HCT116 (cell line): ENCODE results near the gene CLC. TPM values are rescaled to one million over a fixed set of nuclear protein-coding genes. Genes with fewer than 3 reads are reported as not detected.
"Not testable (repeated sequence)": the region's sequence is repeated elsewhere in the genome, so short reads cannot be mapped to it uniquely, and the experiment has no call there.

ENCODE experiments used
- ATAC-seq: fragments of 200-7000 bp; cut with Tn5 transposase; 2 replicates; pipeline ENCODE4 v1.9.1; 2020; ENCODE audit warnings: mild to moderate bottlenecking, moderate library complexity
- BruUV-seq: library from RNA; stranded (reverse); fragments of 400-500 nt; replicated peaks from 2 replicates; lab custom pipeline; 2021; lab: Mats Ljungman, UMichigan
- CTCF ChIA-PET: fragments of 300-600 bp; sonication (Branson Sonifier 250); formaldehyde crosslinking; loops from one replicate; lab custom pipeline; 2021; ENCODE audit warnings: antibody characterized with exemption; lab: Charles Lee
- POLR2A ChIA-PET: fragments of 300-600, 350-600 bp; sonication (Branson Sonifier 250); formaldehyde crosslinking; loops from one replicate; lab custom pipeline; 2021; ENCODE audit warnings: antibody characterized with exemption; lab: Charles Lee
- RAD21 ChIA-PET, 2 experiments: fragments of 300-600 bp; sonication (Branson Sonifier 250); formaldehyde crosslinking; loops; one replicate each; lab custom pipeline; 2023; ENCODE audit warnings: low total read pairs in 2 of 2; ENCODE audit not compliant: uncharacterized antibody in 2 of 2, unreplicated experiment in 2 of 2, low non-redundant PET in 1 of 2; lab: Charles Lee
- DNase-seq: peaks from one replicate; pipeline ENCODE4 v3.0.0-alpha.2; 2010; ENCODE audit warnings: low read depth, low spot score
- H2AFZ ChIP-seq: fragments of 200-600 bp; shearing (Covaris generic), sonication (generic); 2 replicates; pipeline ENCODE4 v1.6.1; 2017; ENCODE audit warnings: low read depth, mixed run types, mixed read lengths, antibody characterized with exemption, low read length; ENCODE audit not compliant: poor library complexity, severe bottlenecking
- H3K27ac ChIP-seq: 2 replicates; pipeline ENCODE4 v1.5.1; 2012; ENCODE audit warnings: low read depth, low read length
- H3K27me3 ChIP-seq: fragments of 200-600 bp; sonication (generic); 2 replicates; pipeline ENCODE4 v1.6.1; 2016; ENCODE audit warnings: mixed run types, low read length, mixed read lengths; ENCODE audit not compliant: insufficient read depth
- H3K36me3 ChIP-seq, 2 experiments: fragments of 200-500 bp in 1 of 2; fragments of 200-600 bp in 1 of 2; sonication (Bioruptor generic) in 1 of 2; sonication (generic) in 1 of 2; 2 replicates each; pipeline versions ENCODE4 v1.5.1 to v1.6.1; 2014 to 2016; ENCODE audit warnings: low read length in 2 of 2, inconsistent platforms in 1 of 2, mixed read lengths in 1 of 2, mixed run types in 1 of 2; ENCODE audit not compliant: insufficient read depth in 2 of 2, control insufficient read depth in 1 of 2
- H3K4me1 ChIP-seq, 2 experiments: fragments of 200-600 bp in 1 of 2; sonication (generic) in 1 of 2; 2 replicates each; pipeline versions ENCODE4 v1.5.1 to v1.6.1; 2012 to 2017; ENCODE audit warnings: low read length in 2 of 2, inconsistent platforms in 1 of 2, mild to moderate bottlenecking in 1 of 2, mixed read lengths in 1 of 2, mixed run types in 1 of 2, moderate library complexity in 1 of 2; ENCODE audit not compliant: insufficient read depth in 2 of 2, control insufficient read depth in 1 of 2
- H3K4me2 ChIP-seq: fragments of 200-600 bp; sonication (generic); 2 replicates; pipeline ENCODE4 v1.6.1; 2017; ENCODE audit warnings: mixed run types, low read length, mixed read lengths
- H3K4me3 ChIP-seq, 2 experiments: fragments of 200-600 bp in 1 of 2; sonication (generic) in 1 of 2; replicated peaks in 1 of 2; 2 replicates each; pipeline ENCODE4 v1.5.1; 2011 to 2016; ENCODE audit warnings: low read length in 2 of 2, control low read depth in 1 of 2, low read depth in 1 of 2, mild to moderate bottlenecking in 1 of 2, mixed read lengths in 1 of 2, mixed run types in 1 of 2
- H3K79me2 ChIP-seq: fragments of 200-600 bp; sonication (generic); 2 replicates; pipeline ENCODE4 v1.6.1; 2017; ENCODE audit warnings: mild to moderate bottlenecking, mixed run types, low read length, moderate library complexity, mixed read lengths; ENCODE audit not compliant: insufficient read depth
- H3K9ac ChIP-seq: fragments of 200-600 bp; sonication (generic); 2 replicates; pipeline ENCODE4 v1.6.1; 2016; ENCODE audit warnings: low read length, mixed read lengths
- H3K9me2 ChIP-seq: fragments of 200-600 bp; sonication (generic), shearing (Covaris generic); 2 replicates; pipeline ENCODE4 v1.6.1; 2017; ENCODE audit warnings: mixed run types, mild to moderate bottlenecking, moderate library complexity; ENCODE audit not compliant: insufficient read depth
- H3K9me3 ChIP-seq, 2 experiments: fragments of 200-500 bp in 1 of 2; fragments of 200-600 bp in 1 of 2; sonication (Bioruptor generic) in 1 of 2; sonication (generic) in 1 of 2; 2 replicates each; pipeline ENCODE4 v1.6.1; 2014 to 2017; ENCODE audit warnings: low read length in 2 of 2, mixed read lengths in 2 of 2, inconsistent platforms in 1 of 2, low read depth in 1 of 2, mild to moderate bottlenecking in 1 of 2, mixed run types in 1 of 2, moderate library complexity in 1 of 2; ENCODE audit not compliant: control insufficient read depth in 1 of 2, insufficient read depth in 1 of 2
- H4K20me1 ChIP-seq: fragments of 200-600 bp; sonication (generic), shearing (Covaris generic); 2 replicates; pipeline ENCODE4 v1.6.1; 2017; ENCODE audit warnings: mixed run types, mild to moderate bottlenecking, moderate library complexity; ENCODE audit not compliant: insufficient read depth
- CEBPB ChIP-seq: IDR thresholded peaks from 2 replicates; pipeline ENCODE4 v1.6.1; 2012; ENCODE audit warnings: low read depth
- RAD21 ChIP-seq: IDR thresholded peaks from 2 replicates; pipeline ENCODE4 v1.6.1; 2012; ENCODE audit warnings: low read depth, mild to moderate bottlenecking
- SP1 ChIP-seq: IDR thresholded peaks from 2 replicates; pipeline ENCODE4 v1.6.1; 2012; ENCODE audit warnings: low read depth
- TCF7L2 ChIP-seq: IDR thresholded peaks from 2 replicates; pipeline ENCODE4 v1.7.0; 2011; ENCODE audit warnings: borderline replicate concordance, inconsistent platforms; ENCODE audit not compliant: insufficient read depth, insufficient read length; ENCODE audit errors: extremely low read depth
- YY1 ChIP-seq: IDR thresholded peaks from 2 replicates; pipeline ENCODE4 v1.6.1; 2011; ENCODE audit warnings: low read length, low read depth, moderate library complexity, mild to moderate bottlenecking; ENCODE audit not compliant: insufficient replicate concordance; ENCODE audit errors: extremely low read depth
- intact Hi-C: fragments of 100-400 bp; cut with micrococcal nuclease; formaldehyde crosslinking; loops from 2 replicates; pipeline ENCODE4 v1.10.0; 2022
- total RNA-seq: library from RNA; stranded (reverse); gene quantifications from one replicate; pipeline ENCODE4 v1.2.1, GENCODE V29; 2021; ENCODE audit not compliant: unreplicated experiment
- TF ChIP-seq, protein P1 (sequence below): IDR thresholded peaks from 2 replicates; pipeline ENCODE4 v1.6.1; 2012

The CLC gene
- total RNA-seq, 1 experiment from 2014 or later = not detected

GRCh38 chr19:39761851-39762250, 24.0 kb upstream of the CLC start:
- POLR2A ChIA-PET, intact Hi-C loops, CTCF ChIA-PET: not testable (repeated sequence)

DNA sequence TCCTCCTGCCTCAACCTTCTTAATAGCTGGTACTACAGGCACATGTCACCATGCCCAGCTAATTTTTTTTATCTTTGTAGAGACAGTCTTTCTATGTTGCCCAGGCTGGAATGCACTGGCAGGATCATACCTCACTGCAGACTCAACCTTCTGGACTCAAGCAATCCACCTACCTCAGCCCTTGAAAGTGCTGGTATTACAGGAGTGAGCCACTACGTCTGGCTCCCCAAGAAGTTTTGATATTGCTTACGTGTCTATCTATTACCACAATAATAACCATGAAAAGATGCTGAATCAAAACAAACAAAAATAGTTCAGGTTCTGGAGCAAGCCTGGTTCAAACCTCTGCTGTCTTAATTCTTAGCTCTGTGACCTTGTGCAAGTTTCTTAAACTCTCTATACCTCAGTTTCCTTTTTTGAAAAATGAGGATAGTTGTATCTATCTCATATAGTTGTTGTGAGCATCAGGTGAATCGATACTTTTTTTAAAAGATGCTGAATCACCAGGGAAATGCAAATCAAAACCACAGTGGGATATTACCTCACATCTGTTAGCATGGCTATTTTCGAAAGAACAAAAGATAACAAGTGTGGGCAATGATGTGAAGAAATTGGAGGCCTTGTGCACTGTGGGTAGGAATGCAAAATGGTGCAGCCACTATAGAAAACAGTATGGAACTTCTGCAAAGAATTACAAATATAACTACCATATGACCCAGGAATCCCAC, 21.8 kb upstream of the CLC start:
- no peaks in the 10 kb centered on the region for H3K9me2 ChIP-seq
- H3K4me3 ChIP-seq = no peak overlapping the region
- H3K4me2 ChIP-seq = no peak overlapping the region
- TF ChIP-seq SP1 (no peak), YY1 (no peak), CEBPB (no peak), RAD21 (no peak), TCF7L2 (no peak)
- TF ChIP-seq, protein P1, sequence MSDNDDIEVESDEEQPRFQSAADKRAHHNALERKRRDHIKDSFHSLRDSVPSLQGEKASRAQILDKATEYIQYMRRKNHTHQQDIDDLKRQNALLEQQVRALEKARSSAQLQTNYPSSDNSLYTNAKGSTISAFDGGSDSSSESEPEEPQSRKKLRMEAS = no peak
- TF ChIP-seq, all 23 proteins: peak for 0
- BruUV-seq = no TSS peak
- RAD21 ChIA-PET = no interaction called here
- Histone ChIP-seq H3K4me1 (no peaks in the 10 kb centered on the region), H3K9me3 (no peaks in the 10 kb centered on the region), H3K36me3 (no peaks in the 10 kb centered on the region), H4K20me1 (no peaks in the 10 kb centered on the region), H3K27ac (no peak overlapping the region), H2AFZ (no peak overlapping the region), H3K27me3 (peaks cover 56% of the 10 kb centered on the region), H3K79me2 (no peaks in the 10 kb centered on the region), H3K9ac (no peak overlapping the region)
- intact Hi-C loops = no loop called here
- ATAC-seq (no peak), DNase-seq (no peak)
- CTCF ChIA-PET = no interaction called here
- POLR2A ChIA-PET = no interaction called here

More at GRCh38 chr19:39761851-39762250, 24.0 kb upstream of the CLC start:
- H3K36me3 ChIP-seq, ATAC-seq, RAD21 ChIA-PET, H3K27ac ChIP-seq, H3K79me2 ChIP-seq, H3K4me1 ChIP-seq, H3K9me3 ChIP-seq, H3K4me2 ChIP-seq, H3K4me3 ChIP-seq, H2AFZ ChIP-seq, H3K9ac ChIP-seq, DNase-seq, BruUV-seq, H4K20me1 ChIP-seq, H3K9me2 ChIP-seq: not testable (repeated sequence)
- peaks cover 34% of the 10 kb centered on the region for H3K27me3 ChIP-seq
